Ishikawa (cell line): ENCODE measurements around the gene EVI5L.

Source experiments
- CEBPB ChIP-seq: IDR thresholded peaks from 2 replicates; pipeline ENCODE4 v1.6.1; 2012
- CREB1 ChIP-seq: IDR thresholded peaks from 2 replicates; pipeline ENCODE4 v1.6.1; 2012; ENCODE audit warnings: low read depth
- EGR1 ChIP-seq: IDR thresholded peaks from 2 replicates; pipeline ENCODE4 v1.6.1; 2012
- EP300 ChIP-seq: IDR thresholded peaks from 2 replicates; pipeline ENCODE4 v1.6.1; 2012; ENCODE audit warnings: borderline replicate concordance
- FOXM1 ChIP-seq: IDR thresholded peaks from 2 replicates; pipeline ENCODE4 v1.6.1; 2012; ENCODE audit warnings: low read depth, borderline replicate concordance
- MAX ChIP-seq: IDR thresholded peaks from 2 replicates; pipeline ENCODE4 v1.6.1; 2012
- NFIC ChIP-seq: IDR thresholded peaks from 2 replicates; pipeline ENCODE4 v1.6.1; 2012
- RAD21 ChIP-seq: IDR thresholded peaks from 2 replicates; pipeline ENCODE4 v1.6.1; 2012; ENCODE audit warnings: low read depth
- REST ChIP-seq: IDR thresholded peaks from 2 replicates; pipeline ENCODE4 v1.6.1; 2012; ENCODE audit warnings: low read depth, mild to moderate bottlenecking
- TAF1 ChIP-seq: IDR thresholded peaks from 2 replicates; pipeline ENCODE4 v1.6.1; 2012; ENCODE audit warnings: low read depth, mild to moderate bottlenecking
- TCF12 ChIP-seq: IDR thresholded peaks from 2 replicates; pipeline ENCODE4 v1.6.1; 2012; ENCODE audit warnings: low read depth
- TEAD4 ChIP-seq: IDR thresholded peaks from 2 replicates; pipeline ENCODE4 v1.6.1; 2012
- USF1 ChIP-seq: IDR thresholded peaks from 2 replicates; pipeline ENCODE4 v1.6.1; 2012
- YY1 ChIP-seq: IDR thresholded peaks from 2 replicates; pipeline ENCODE4 v1.6.1; 2012; ENCODE audit warnings: low read depth
- ZBTB7A ChIP-seq: IDR thresholded peaks from 2 replicates; pipeline ENCODE4 v1.6.1; 2012; ENCODE audit warnings: low read depth

The EVI5L gene

GRCh38 chr19:7907122-7907521 lies 77.1 kb downstream of the EVI5L start:
- no peak for TF ChIP-seq RAD21
- TF ChIP-seq EP300 = no peak
- no peak for TF ChIP-seq ZBTB7A
- TF ChIP-seq REST = no peak
- TF ChIP-seq YY1 = no peak
- no peak for TF ChIP-seq TCF12
- no peak for TF ChIP-seq CEBPB
- no peak for TF ChIP-seq MAX
- TF ChIP-seq EGR1 = no peak

- TF ChIP-seq TEAD4 (no peak), MAX (no peak), NFIC (no peak), RAD21 (no peak), EGR1 (no peak), TAF1 (no peak), CREB1 (no peak), ZBTB7A (no peak), FOXM1 (no peak), USF1 (no peak), YY1 (no peak), TCF12 (no peak), EP300 (no peak), CEBPB (no peak)
These were observed 77.5 kb downstream of the EVI5L start for GRCh38 chr19:7907544-7907943.

GRCh38 chr19:7908078-7908699 lies 78.2 kb downstream of the EVI5L start:
- TF ChIP-seq REST (no peak), ZBTB7A (no peak), NFIC (no peak), MAX (no peak), EP300 (no peak), EGR1 (no peak), TEAD4 (no peak), CEBPB (no peak), TCF12 (no peak), TAF1 (no peak), FOXM1 (no peak), YY1 (no peak), RAD21 (no peak), CREB1 (no peak), USF1 (no peak)

- TF ChIP-seq REST = no peak
- no peak for TF ChIP-seq YY1
- TF ChIP-seq CREB1 = no peak
- TF ChIP-seq CEBPB = no peak
- TF ChIP-seq EP300 = no peak
- TF ChIP-seq TAF1 = no peak
- no peak for TF ChIP-seq TCF12
- no peak for TF ChIP-seq NFIC
- TF ChIP-seq MAX = no peak
- TF ChIP-seq EGR1 = no peak
- TF ChIP-seq USF1 = no peak
- no peak for TF ChIP-seq TEAD4
- TF ChIP-seq ZBTB7A = no peak
- TF ChIP-seq FOXM1 = no peak
- no peak for TF ChIP-seq RAD21
These were observed 78.9 kb downstream of the EVI5L start for GRCh38 chr19:7908742-7909461.
